ENCODE measurements around the gene MANSC4.

MANSC4 gene

DNA sequence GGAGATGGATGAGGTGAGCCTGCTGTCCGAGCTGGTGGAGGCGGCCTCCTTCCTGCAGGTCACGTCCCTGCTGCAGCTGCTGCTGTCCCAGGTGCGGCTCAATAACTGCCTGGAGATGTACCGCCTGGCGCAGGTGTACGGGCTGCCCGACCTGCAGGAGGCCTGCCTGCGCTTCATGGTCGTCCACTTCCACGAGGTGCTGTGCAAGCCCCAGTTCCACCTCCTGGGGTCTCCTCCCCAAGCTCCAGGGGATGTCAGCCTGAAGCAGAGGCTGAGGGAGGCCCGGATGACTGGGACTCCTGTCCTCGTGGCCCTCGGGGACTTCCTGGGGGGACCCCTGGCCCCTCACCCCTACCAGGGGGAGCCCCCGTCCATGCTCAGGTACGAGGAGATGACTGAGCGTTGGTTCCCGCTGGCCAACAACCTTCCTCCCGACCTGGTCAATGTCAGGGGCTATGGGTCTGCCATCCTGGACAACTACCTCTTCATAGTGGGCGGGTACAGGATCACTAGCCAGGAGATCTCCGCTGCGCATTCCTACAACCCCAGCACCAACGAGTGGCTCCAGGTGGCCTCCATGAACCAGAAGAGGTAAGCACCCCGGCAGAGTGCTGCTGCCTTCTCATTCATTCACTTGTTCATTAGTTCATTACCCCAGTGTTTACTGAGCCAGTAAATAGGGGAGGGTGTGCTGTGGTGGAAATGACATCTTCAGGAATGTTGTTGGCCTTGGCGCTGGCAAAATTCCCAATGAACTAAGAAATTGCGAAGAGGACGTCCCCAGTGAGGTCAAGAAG is 774 bp upstream of the MANSC4 start:
- H3K36me3 ChIP-seq: no peaks in the 10 kb centered on the region
- H3K4me1 ChIP-seq (ENCODE audit: control insufficient read depth in 1 of 2, insufficient read depth in 1 of 2, low read depth in 1 of 2, low read length in 1 of 2): peaks cover 19 to 23% of the 10 kb centered on the region in 2 experiments
- no peaks in the 10 kb centered on the region for H3K27me3 ChIP-seq
- H3K27ac ChIP-seq: peak overlapping the region; percentile 75
- no peaks in the 10 kb centered on the region for H3K9me3 ChIP-seq
- TF ChIP-seq, protein P1, sequence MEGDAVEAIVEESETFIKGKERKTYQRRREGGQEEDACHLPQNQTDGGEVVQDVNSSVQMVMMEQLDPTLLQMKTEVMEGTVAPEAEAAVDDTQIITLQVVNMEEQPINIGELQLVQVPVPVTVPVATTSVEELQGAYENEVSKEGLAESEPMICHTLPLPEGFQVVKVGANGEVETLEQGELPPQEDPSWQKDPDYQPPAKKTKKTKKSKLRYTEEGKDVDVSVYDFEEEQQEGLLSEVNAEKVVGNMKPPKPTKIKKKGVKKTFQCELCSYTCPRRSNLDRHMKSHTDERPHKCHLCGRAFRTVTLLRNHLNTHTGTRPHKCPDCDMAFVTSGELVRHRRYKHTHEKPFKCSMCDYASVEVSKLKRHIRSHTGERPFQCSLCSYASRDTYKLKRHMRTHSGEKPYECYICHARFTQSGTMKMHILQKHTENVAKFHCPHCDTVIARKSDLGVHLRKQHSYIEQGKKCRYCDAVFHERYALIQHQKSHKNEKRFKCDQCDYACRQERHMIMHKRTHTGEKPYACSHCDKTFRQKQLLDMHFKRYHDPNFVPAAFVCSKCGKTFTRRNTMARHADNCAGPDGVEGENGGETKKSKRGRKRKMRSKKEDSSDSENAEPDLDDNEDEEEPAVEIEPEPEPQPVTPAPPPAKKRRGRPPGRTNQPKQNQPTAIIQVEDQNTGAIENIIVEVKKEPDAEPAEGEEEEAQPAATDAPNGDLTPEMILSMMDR (IDR thresholded peaks at IDR 0.05): no peak
- H3K4me3 ChIP-seq (ENCODE audit: low read depth in 1 of 2, low read length in 1 of 2): peak overlapping the region; percentile 61 to 65

DNA sequence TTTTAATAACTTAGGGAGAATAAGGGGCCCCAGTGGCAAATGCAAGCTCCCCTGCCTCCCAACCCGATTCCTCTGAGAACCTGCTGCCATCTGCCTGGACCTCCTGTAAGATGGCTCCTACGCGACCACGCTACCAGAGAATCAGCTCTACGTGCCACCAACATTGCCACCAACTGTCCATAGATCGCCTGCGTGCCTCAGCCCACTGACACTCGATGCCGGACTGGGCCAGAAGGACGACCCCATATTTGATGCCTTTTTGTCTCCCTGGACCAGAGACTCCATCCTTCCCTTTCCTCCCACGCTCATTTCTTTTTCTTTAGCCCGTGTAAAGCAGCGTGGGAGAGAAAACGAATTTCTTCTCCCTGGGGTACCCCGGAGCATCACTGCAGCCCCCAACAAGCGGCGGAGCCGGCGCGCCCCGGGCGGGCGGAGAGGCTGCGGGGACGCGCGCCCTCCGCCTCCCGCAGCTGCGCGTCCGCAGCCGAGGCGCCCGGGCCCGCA is 568 bp downstream of the MANSC4 start:
- TF ChIP-seq, protein P1 (IDR thresholded peaks at IDR 0.05): no peak
- Histone ChIP-seq H3K4me1 (ENCODE audit: control insufficient read depth in 1 of 2, insufficient read depth in 1 of 2, low read depth in 1 of 2, low read length in 1 of 2) (peaks cover 15% of the 10 kb centered on the region in 2 experiments), H3K36me3 (no peaks in the 10 kb centered on the region), H3K27ac (peak overlapping the region; percentile 75), H3K27me3 (no peaks in the 10 kb centered on the region), H3K4me3 (ENCODE audit: low read depth in 1 of 2, low read length in 1 of 2) (peak overlapping the region; percentile 61 to 65), H3K9me3 (no peaks in the 10 kb centered on the region)

- Histone ChIP-seq H3K4me3 (ENCODE audit: low read depth in 1 of 2, low read length in 1 of 2) (no peak overlapping the region), H3K36me3 (no peaks in the 10 kb centered on the region), H3K27ac (no peak overlapping the region), H3K4me1 (ENCODE audit: control insufficient read depth in 1 of 2, insufficient read depth in 1 of 2, low read depth in 1 of 2, low read length in 1 of 2) (peaks cover 15% of the 10 kb centered on the region in 2 experiments), H3K27me3 (no peaks in the 10 kb centered on the region), H3K9me3 (no peaks in the 10 kb centered on the region)
- TF ChIP-seq, protein P1 (IDR thresholded peaks at IDR 0.05): no peak
Measured at GRCh38 chr12:27778206-27778605, 1.8 kb downstream of the MANSC4 start.

GRCh38 chr12:27777141-27777540 is 2.9 kb downstream of the MANSC4 start:
- Histone ChIP-seq H3K9me3 (no peaks in the 10 kb centered on the region), H3K27ac (no peak overlapping the region), H3K4me1 (ENCODE audit: control insufficient read depth in 1 of 2, insufficient read depth in 1 of 2, low read depth in 1 of 2, low read length in 1 of 2) (peaks cover 15% of the 10 kb centered on the region in 2 experiments), H3K27me3 (no peaks in the 10 kb centered on the region), H3K4me3 (ENCODE audit: low read depth in 1 of 2, low read length in 1 of 2) (no peak overlapping the region), H3K36me3 (no peaks in the 10 kb centered on the region)
- TF ChIP-seq, protein P1 (IDR thresholded peaks at IDR 0.05): no peak

GRCh38 chr12:27772328-27773049 is 7.5 kb downstream of the MANSC4 start:
- Histone ChIP-seq H3K4me3 (ENCODE audit: low read depth in 1 of 2, low read length in 1 of 2) (no peak overlapping the region), H3K27ac (no peak overlapping the region), H3K4me1 (ENCODE audit: control insufficient read depth in 1 of 2, insufficient read depth in 1 of 2, low read depth in 1 of 2, low read length in 1 of 2) (no peaks in the 10 kb centered on the region), H3K9me3 (no peaks in the 10 kb centered on the region), H3K27me3 (no peaks in the 10 kb centered on the region), H3K36me3 (no peaks in the 10 kb centered on the region)
- TF ChIP-seq, protein P1 (IDR thresholded peaks at IDR 0.05): no peak
